CD4-positive, alpha-beta T cell treated with Interleukin-21 for 1 hour (primary cell): ENCODE data around the gene PIGK.

Experiments
- DNase-seq: peaks from one replicate; pipeline ENCODE4 v3.0.0-alpha.2; 2020

Gene PIGK

GRCh38 chr1:77089756-77090155 is 129.5 kb downstream of the PIGK start:
- DNase-seq, result no peak

- no peak for DNase-seq
These were observed 134.1 kb downstream of the PIGK start for GRCh38 chr1:77085109-77085508.

GRCh38 chr1:77084457-77084856 is 134.8 kb downstream of the PIGK start:
- no peak for DNase-seq

GRCh38 chr1:77081834-77082233 is 137.4 kb downstream of the PIGK start:
- no peak for DNase-seq

GRCh38 chr1:77076759-77077158 is 142.5 kb downstream of the PIGK start:
- no peak for DNase-seq

GRCh38 chr1:77068013-77068412 is 151.2 kb downstream of the PIGK start:
- no peak for DNase-seq

GRCh38 chr1:77065693-77066342 is 153.4 kb downstream of the PIGK start:
- DNase-seq, result no peak

GRCh38 chr1:77064246-77064645 is 155.0 kb downstream of the PIGK start:
- DNase-seq, result no peak

- no peak for DNase-seq
These were observed 156.1 kb downstream of the PIGK start for GRCh38 chr1:77063118-77063517.

- DNase-seq, result no peak
These were observed 158.1 kb downstream of the PIGK start for GRCh38 chr1:77061162-77061561.

GRCh38 chr1:77060000-77060399 is 159.2 kb downstream of the PIGK start:
- DNase-seq, result no peak

GRCh38 chr1:77057994-77058585 is 161.1 kb downstream of the PIGK start:
- no peak for DNase-seq

- DNase-seq, result no peak
These were observed 162.7 kb downstream of the PIGK start for GRCh38 chr1:77056525-77056924.

- no peak for DNase-seq
These were observed 167.8 kb downstream of the PIGK start for GRCh38 chr1:77051425-77051824.

- no peak for DNase-seq
These were observed 170.6 kb downstream of the PIGK start for GRCh38 chr1:77048615-77049005.

GRCh38 chr1:77047978-77048614 is 171.1 kb downstream of the PIGK start:
- no peak for DNase-seq

- DNase-seq, result no peak
These were observed 171.7 kb downstream of the PIGK start for GRCh38 chr1:77047575-77047974.

- no peak for DNase-seq
These were observed 174.9 kb downstream of the PIGK start for GRCh38 chr1:77044133-77044849.

- no peak for DNase-seq
These were observed 178.4 kb downstream of the PIGK start for GRCh38 chr1:77040826-77041225.

- DNase-seq, result no peak
These were observed 179.5 kb downstream of the PIGK start for GRCh38 chr1:77039739-77040138.

- no peak for DNase-seq
These were observed 180.1 kb downstream of the PIGK start for GRCh38 chr1:77039111-77039510.
